Neural progenitor cell (in vitro differentiated cells): ENCODE results near the gene RFX8.

Source experiments
- CTCF ChIP-seq: fragments of 200-600 bp; sonication (generic); IDR thresholded peaks from 2 replicates; pipeline ENCODE4 v1.5.1; 2017; ENCODE audit warnings: antibody characterized with exemption, mild to moderate bottlenecking
- EZH2 ChIP-seq: fragments of 200-600 bp; sonication (generic); IDR thresholded peaks from 2 replicates; pipeline ENCODE4 v1.6.1; 2017; ENCODE audit warnings: antibody characterized with exemption, mild to moderate bottlenecking, moderate library complexity
- EZH2phosphoT487 ChIP-seq: fragments of 200-600 bp; sonication (generic); IDR thresholded peaks from 2 replicates; pipeline ENCODE4 v1.6.1; 2017; ENCODE audit warnings: antibody characterized with exemption

- TF ChIP-seq CTCF, result no peak
- no peak for TF ChIP-seq EZH2
- TF ChIP-seq EZH2phosphoT487, result no peak
These were observed 1.4 kb downstream of the RFX8 start for GRCh38 chr2:101473591-101473910.
